Activated CD8-positive, alpha-beta memory T cell treated with anti-CD3 and anti-CD28 coated beads for 36 hours (primary cell): ENCODE results near the gene DTX4. TPM values are rescaled to one million over a fixed set of nuclear protein-coding genes. Genes with fewer than 3 reads are reported as not detected.

ENCODE experiments used
- CTCF ChIA-PET: fragments of 350-600 bp; sonication (Branson Sonifier 250); formaldehyde crosslinking; loops from one replicate; lab custom pipeline; 2021; ENCODE audit warnings: antibody characterized with exemption; lab: Charles Lee
- POLR2A ChIA-PET: fragments of 350-600 bp; sonication (Branson Sonifier 250); formaldehyde crosslinking; loops from one replicate; lab custom pipeline; 2021; ENCODE audit warnings: antibody characterized with exemption; lab: Charles Lee
- total RNA-seq, 2 experiments: library from RNA; stranded (reverse); gene quantifications; one replicate each; pipeline ENCODE4 v1.2.3, GENCODE V29; 2021

Gene DTX4
- total RNA-seq, 2 experiments from 2014 or later = 0.08 TPM

GRCh38 chr11:59184691-59185339 is 12.9 kb downstream of the DTX4 start:
- POLR2A ChIA-PET = no interaction called here
- CTCF ChIA-PET = interaction anchor here (0.8 to 9.9 kb wide), 2 partner anchors 11 to 241 kb away, joined by 3 to 81 read pairs; partner anchors contain the start of genes DTX4 and OR5A2

- ChIA-PET POLR2A (no interaction called here), CTCF (interaction anchor here (0.6 to 9.9 kb wide), 5 partner anchors 12 to 241 kb away, joined by 3 to 81 read pairs (median 3); partner anchors contain the start of genes DTX4 and OR5A2)
These were observed 13.5 kb downstream of the DTX4 start for GRCh38 chr11:59185386-59185945.

- ChIA-PET POLR2A (no interaction called here), CTCF (interaction anchor here (0.6 to 9.9 kb wide), 9 partner anchors 9 to 250 kb away, joined by 3 to 81 read pairs (median 3); partner anchors contain the start of genes DTX4 and OR5A1)
These were observed 14.2 kb downstream of the DTX4 start for GRCh38 chr11:59186130-59186594.

GRCh38 chr11:59187035-59187434 is 15.1 kb downstream of the DTX4 start:
- ChIA-PET POLR2A (no interaction called here), CTCF (interaction anchor here (1.3 to 9.9 kb wide), 4 partner anchors 12 to 96 kb away, joined by 3 to 81 read pairs (median 6); partner anchors contain the start of gene DTX4)

- POLR2A ChIA-PET = no interaction called here
These were observed 15.7 kb downstream of the DTX4 start for GRCh38 chr11:59187587-59187986.

GRCh38 chr11:59188954-59189353 is 17.0 kb downstream of the DTX4 start:
- ChIA-PET CTCF (no interaction called here), POLR2A (no interaction called here)

More at GRCh38 chr11:59187587-59187986, 15.7 kb downstream of the DTX4 start:
- CTCF ChIA-PET = interaction anchor here (9.9 kb wide), 1 partner anchor 14 kb away, joined by 81 read pairs; the partner anchor contains the start of gene DTX4

- POLR2A ChIA-PET = no interaction called here
- CTCF ChIA-PET = no interaction called here
These were observed 18.1 kb downstream of the DTX4 start for GRCh38 chr11:59189986-59190385.

GRCh38 chr11:59191095-59191494 is 19.2 kb downstream of the DTX4 start:
- POLR2A ChIA-PET = no interaction called here

GRCh38 chr11:59191890-59192289 is 20.0 kb downstream of the DTX4 start:
- POLR2A ChIA-PET = no interaction called here
- CTCF ChIA-PET = no interaction called here

More at GRCh38 chr11:59191095-59191494, 19.2 kb downstream of the DTX4 start:
- CTCF ChIA-PET = no interaction called here

GRCh38 chr11:59192446-59193020 is 20.6 kb downstream of the DTX4 start:
- POLR2A ChIA-PET = no interaction called here
- CTCF ChIA-PET = interaction anchor here (1.8 kb wide), 1 partner anchor 21 kb away, joined by 6 read pairs; the partner anchor contains the start of gene DTX4

DNA sequence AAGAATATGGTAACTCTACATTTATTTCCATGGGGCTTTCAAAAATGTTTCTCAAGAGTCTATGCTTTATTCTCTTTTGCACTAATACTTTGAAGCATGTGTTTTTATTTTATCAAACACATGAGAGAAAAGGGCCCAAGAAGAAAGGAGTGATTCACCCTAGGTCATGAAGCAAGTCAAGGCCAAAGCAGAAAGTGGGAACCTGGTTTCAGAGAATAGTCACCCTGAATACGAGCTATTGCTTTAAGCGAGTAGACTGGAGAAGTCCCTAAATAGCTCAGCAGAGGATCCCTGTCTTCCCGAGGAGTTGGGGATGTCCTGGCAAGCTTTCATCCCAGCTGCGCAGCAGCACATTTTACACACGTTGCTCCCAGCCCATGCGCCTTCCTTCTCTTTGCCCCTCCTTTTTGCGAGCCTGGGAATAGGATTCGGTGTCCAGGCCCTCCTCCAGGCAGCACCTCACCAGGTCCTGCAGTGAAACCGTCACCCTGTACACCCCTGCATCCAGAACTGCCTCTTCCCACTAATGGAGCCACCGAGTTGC is 21.7 kb downstream of the DTX4 start:
- POLR2A ChIA-PET = no interaction called here
- CTCF ChIA-PET = interaction anchor here (0.8 to 1.8 kb wide), 3 partner anchors 9 to 22 kb away, joined by 3 to 6 read pairs (median 3); partner anchors contain the start of gene DTX4

DNA sequence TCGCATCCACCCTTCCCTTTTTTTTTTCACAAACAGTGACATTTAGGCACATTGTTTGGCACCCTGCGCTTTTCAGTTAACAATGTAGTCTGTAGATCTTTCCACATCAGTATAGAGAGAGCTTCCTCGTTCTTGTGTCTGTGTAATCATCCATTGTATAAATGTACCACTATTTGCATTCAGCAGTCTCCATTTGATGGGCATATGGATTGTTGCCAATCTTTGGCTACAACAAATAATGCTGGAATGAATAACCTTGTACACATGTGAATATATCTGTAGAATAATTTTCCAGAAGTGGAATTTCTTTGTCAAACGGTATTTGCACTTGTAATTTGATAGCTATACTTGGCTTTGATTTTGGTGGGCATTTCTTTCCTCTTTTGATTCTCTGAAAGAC is 23.7 kb downstream of the DTX4 start:
- ChIA-PET POLR2A (no interaction called here), CTCF (interaction anchor here (0.7 to 1.0 kb wide), 2 partner anchors 9 kb away, joined by 3 read pairs; no protein-coding TSS in a partner anchor)

GRCh38 chr11:59196777-59197176 is 24.8 kb downstream of the DTX4 start:
- POLR2A ChIA-PET = no interaction called here
- CTCF ChIA-PET = no interaction called here

GRCh38 chr11:59197991-59198390 is 26.1 kb downstream of the DTX4 start:
- POLR2A ChIA-PET = no interaction called here
- CTCF ChIA-PET = interaction anchor here (1.8 kb wide), 1 partner anchor 11 kb away, joined by 9 read pairs; no protein-coding TSS in a partner anchor

DNA sequence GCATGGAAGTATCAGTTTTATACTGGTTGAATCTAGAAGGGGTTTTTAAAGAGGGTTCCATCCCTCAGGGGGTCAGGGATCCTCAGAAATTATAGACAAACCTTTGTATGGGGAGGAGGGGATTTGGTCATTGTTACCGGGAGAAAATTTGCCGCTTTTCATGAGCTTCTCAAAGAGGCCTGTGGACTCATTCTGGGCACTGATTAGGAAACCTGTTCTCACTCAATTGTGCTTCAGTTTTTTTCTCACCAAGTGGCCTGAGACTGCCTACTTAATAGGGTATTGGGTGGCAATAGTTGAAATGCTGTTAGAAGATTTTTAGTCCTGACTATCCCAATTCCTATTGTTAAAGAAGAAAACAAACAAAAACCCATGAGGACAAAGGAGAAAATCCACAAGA is 26.8 kb downstream of the DTX4 start:
- ChIA-PET POLR2A (no interaction called here), CTCF (interaction anchor here (0.8 to 1.8 kb wide), 2 partner anchors 12 to 27 kb away, joined by 3 to 9 read pairs; partner anchors contain the start of gene DTX4)

- ChIA-PET CTCF (interaction anchor here (0.8 to 1.8 kb wide), 3 partner anchors 13 to 29 kb away, joined by 3 to 9 read pairs (median 3); partner anchors contain the start of gene DTX4), POLR2A (no interaction called here)
These were observed 27.9 kb downstream of the DTX4 start for GRCh38 chr11:59199546-59200422.

GRCh38 chr11:59200423-59200746 is 28.5 kb downstream of the DTX4 start:
- POLR2A ChIA-PET = no interaction called here
- CTCF ChIA-PET = interaction anchor here (1.0 kb wide), 1 partner anchor 29 kb away, joined by 3 read pairs; no protein-coding TSS in a partner anchor

DNA sequence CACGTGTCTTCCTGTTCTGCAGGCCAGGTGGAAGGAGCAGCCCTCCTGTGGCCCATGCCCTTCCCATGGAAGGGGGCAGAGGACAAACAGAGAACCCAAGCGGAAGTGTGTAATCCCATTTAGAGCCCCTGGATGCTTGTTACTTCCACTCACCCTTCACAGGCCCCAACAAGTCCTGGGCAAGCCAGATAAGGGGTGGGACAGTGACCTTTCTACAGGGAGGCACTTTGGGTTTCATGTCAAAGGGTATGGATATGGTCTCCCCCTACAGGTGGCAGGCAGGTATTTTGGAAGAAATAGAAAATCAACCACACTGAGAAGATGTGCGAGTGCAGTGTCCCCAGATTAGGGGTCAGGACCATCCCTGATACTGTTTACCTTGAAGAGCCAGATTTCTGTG is 29.4 kb downstream of the DTX4 start:
- ChIA-PET CTCF (interaction anchor here (1.0 to 1.7 kb wide), 4 partner anchors 9 to 148 kb away, joined by 3 to 8 read pairs (median 4); partner anchors contain the start of gene DTX4), POLR2A (no interaction called here)
